ENCODE results near the gene HSPA12A. TPM values are rescaled to one million over a fixed set of nuclear protein-coding genes. Genes with fewer than 3 reads are reported as not detected.

HSPA12A gene
- total and polyA plus RNA-seq, 2 of the 13 experiments (the other 11 are each of a cell fraction or from before 2014, with no cell fraction given), result 6.4 to 13.6 TPM

GRCh38 chr10:116779076-116779687 is 36.8 kb upstream of the HSPA12A start:
- FAIRE-seq (no peak), ATAC-seq (no peak), DNase-seq (ENCODE audit: low spot score) (no peak)
- Histone ChIP-seq H3K9ac (ENCODE audit: insufficient read depth, low read depth, low read length) (no peak overlapping the region), H3K4me2 (ENCODE audit: low read depth, low read length) (no peak overlapping the region), H2AFZ (ENCODE audit: low read length) (no peak overlapping the region), H3K79me2 (ENCODE audit: insufficient read depth, low read length) (no peaks in the 10 kb centered on the region), H3K9me3 (ENCODE audit: low read length) (no peaks in the 10 kb centered on the region), H4K20me1 (ENCODE audit: insufficient read depth, low read length) (no peaks in the 10 kb centered on the region), H3K27me3 (ENCODE audit: control insufficient read depth in 1 of 2, insufficient read depth in 2 of 2, low read length in 2 of 2) (peaks cover 3 to 19% of the 10 kb centered on the region in 2 experiments; a peak in 4 of 5 replicates), H3K36me3 (replicated peaks in 1 of 2; ENCODE audit: control insufficient read depth in 1 of 2, insufficient read depth in 2 of 2, low read length in 2 of 2) (no peaks in the 10 kb centered on the region), H3K27ac (ENCODE audit: extremely low read length, insufficient read depth, low read length) (no peak overlapping the region), H3K4me1 (ENCODE audit: insufficient read depth, low read length) (peaks cover 2% of the 10 kb centered on the region), H3K4me3 (replicated peaks in 1 of 3; ENCODE audit: insufficient read depth in 1 of 3, low read depth in 2 of 3, low read length in 3 of 3) (no peak overlapping the region)
- ChIA-PET POLR2A (no interaction called here), CTCF (ENCODE audit: low intra/inter-chr PET ratio, low total read pairs) (no interaction called here)
- 78% methylated on average over 6 of the region's 16 CpGs for WGBS (ENCODE audit: low lambda C conversion rate)
- in situ Hi-C loops (cut with HindIII; ENCODE audit: extremely low pct_ligation_motif_present, low pct_unique_long_range_greater_than_20kb) (no loop called here), intact Hi-C loops (cut with micrococcal nuclease; ENCODE audit: unreplicated experiment) (no loop called here)
- TF ChIP-seq MNT (IDR thresholded peaks at IDR 0.05), result peak; percentile 21; the same call in 1 of the 2 replicates
- TF ChIP-seq ZNF251 (CRISPR knock-in tag; IDR thresholded peaks at IDR 0.05), result no peak
- no TSS peak for BruUV-seq (replicated peaks)

GRCh38 chr10:116777006-116777405 is 34.6 kb upstream of the HSPA12A start:
- Histone ChIP-seq H3K36me3 (replicated peaks in 1 of 2; ENCODE audit: control insufficient read depth in 1 of 2, insufficient read depth in 2 of 2, low read length in 2 of 2) (no peaks in the 10 kb centered on the region), H3K79me2 (ENCODE audit: insufficient read depth, low read length) (no peaks in the 10 kb centered on the region), H3K27me3 (ENCODE audit: control insufficient read depth in 1 of 2, insufficient read depth in 2 of 2, low read length in 2 of 2) (peaks cover 0 to 12% of the 10 kb centered on the region in 2 experiments; a peak in 2 of 5 replicates), H3K9ac (ENCODE audit: insufficient read depth, low read depth, low read length) (no peak overlapping the region), H4K20me1 (ENCODE audit: insufficient read depth, low read length) (no peaks in the 10 kb centered on the region), H3K9me3 (ENCODE audit: low read length) (no peaks in the 10 kb centered on the region), H3K4me2 (ENCODE audit: low read depth, low read length) (no peak overlapping the region), H3K27ac (ENCODE audit: extremely low read length, insufficient read depth, low read length) (no peak overlapping the region), H2AFZ (ENCODE audit: low read length) (no peak overlapping the region), H3K4me1 (ENCODE audit: insufficient read depth, low read length) (peaks cover 13% of the 10 kb centered on the region), H3K4me3 (replicated peaks in 1 of 3; ENCODE audit: insufficient read depth in 1 of 3, low read depth in 2 of 3, low read length in 3 of 3) (no peak overlapping the region)
- CTCF ChIA-PET (ENCODE audit: low intra/inter-chr PET ratio, low total read pairs), result no interaction called here
- ATAC-seq (no peak), DNase-seq (ENCODE audit: low spot score) (no peak), FAIRE-seq (no peak)
- 70% methylated on average over 8 of the region's 8 CpGs for WGBS (ENCODE audit: low lambda C conversion rate)
- in situ Hi-C loops (cut with HindIII; ENCODE audit: extremely low pct_ligation_motif_present, low pct_unique_long_range_greater_than_20kb) (no loop called here), intact Hi-C loops (cut with micrococcal nuclease; ENCODE audit: unreplicated experiment) (no loop called here)
- no TSS peak for BruUV-seq (replicated peaks)
- POLR2A ChIA-PET, result no interaction called here
- TF ChIP-seq ZSCAN25 (CRISPR knock-in tag; IDR thresholded peaks at IDR 0.05) (no peak), ZNF256 (CRISPR knock-in tag; conservative IDR thresholded peaks at IDR 0.05) (no peak), DZIP1 (CRISPR knock-in tag; IDR thresholded peaks at IDR 0.05) (no peak), ZNF549 (CRISPR knock-in tag; IDR thresholded peaks at IDR 0.05) (no peak), RAD51 (IDR thresholded peaks at IDR 0.05; ENCODE audit: borderline replicate concordance) (no peak), HIVEP1 (CRISPR knock-in tag; IDR thresholded peaks at IDR 0.05) (no peak), ZFP62 (CRISPR knock-in tag; IDR thresholded peaks at IDR 0.05) (no peak), ELF3 (CRISPR knock-in tag; IDR thresholded peaks at IDR 0.05) (no peak), ZNF639 (CRISPR knock-in tag; conservative IDR thresholded peaks at IDR 0.05) (no peak), ZNF780A (CRISPR knock-in tag; IDR thresholded peaks at IDR 0.05) (no peak)
